GM18517 (cell line): ENCODE measurements around the gene MYLK3.

Experiments used
- ATAC-seq: cut with Tn5 transposase; IDR thresholded peaks from one replicate; pipeline ENCODE4 v1.9.1; 2021; ENCODE audit warnings: mild to moderate bottlenecking, moderate library complexity; ENCODE audit not compliant: unreplicated experiment

MYLK3 gene

GRCh38 chr16:46759309-46759708, 11.2 kb upstream of the MYLK3 start:
- no peak for ATAC-seq

DNA sequence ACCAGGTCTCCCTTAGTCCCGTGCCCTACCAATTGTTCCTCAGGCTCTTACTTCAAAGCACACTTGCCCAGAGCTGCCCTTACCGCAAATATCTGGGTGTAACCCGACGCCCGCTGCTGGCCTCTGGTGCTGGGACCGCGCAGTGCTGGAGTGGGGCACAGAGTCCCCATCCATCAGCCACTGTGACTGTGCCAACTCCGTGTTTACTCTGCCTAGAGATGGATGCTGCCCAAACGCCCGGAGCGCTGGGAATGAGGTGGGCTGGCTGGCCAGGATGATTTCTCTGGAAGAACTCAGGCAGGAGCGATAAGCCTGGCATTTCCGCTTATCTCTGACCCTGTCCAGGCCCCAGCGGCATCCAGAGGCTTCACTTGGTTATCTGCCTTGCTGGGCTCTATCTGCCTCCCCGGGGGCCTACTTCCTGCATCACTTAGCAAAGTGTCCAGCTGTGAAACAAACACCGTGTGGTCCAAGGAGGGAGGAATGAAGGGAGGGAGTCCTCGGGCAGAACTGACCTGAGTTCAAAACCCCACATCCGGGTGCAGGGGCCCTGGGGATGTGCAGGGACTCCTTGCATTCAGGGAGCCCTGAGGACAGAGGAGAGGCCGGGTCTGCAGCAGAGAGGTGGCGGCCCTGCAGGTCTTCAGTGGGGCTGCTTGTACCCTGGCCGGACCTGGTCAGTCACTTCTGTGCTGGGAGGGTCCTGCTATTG, 9.4 kb upstream of the MYLK3 start:
- no peak for ATAC-seq

GRCh38 chr16:46756772-46757171, 8.6 kb upstream of the MYLK3 start:
- no peak for ATAC-seq

DNA sequence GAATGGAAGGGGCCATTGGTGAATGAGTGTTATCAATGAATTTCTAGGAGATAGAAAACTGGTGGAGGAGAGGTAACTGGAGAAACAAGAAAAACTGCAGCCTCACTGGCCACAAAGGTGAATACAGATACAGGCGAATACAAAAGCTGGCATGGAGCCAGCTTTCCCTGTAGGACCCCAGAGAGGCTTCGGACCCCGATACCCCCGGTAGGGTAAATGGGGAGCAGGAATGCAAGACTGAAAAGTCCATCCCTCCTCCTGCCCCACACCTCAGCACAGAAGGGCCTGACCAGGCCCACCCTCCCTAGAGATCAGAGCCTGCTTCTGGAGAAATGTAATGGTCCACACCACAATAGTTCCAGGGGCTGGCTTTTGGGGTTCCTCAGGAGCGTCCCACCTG, 4.9 kb upstream of the MYLK3 start:
- ATAC-seq, result no peak

GRCh38 chr16:46751381-46751780, 3.2 kb upstream of the MYLK3 start:
- no peak for ATAC-seq

DNA sequence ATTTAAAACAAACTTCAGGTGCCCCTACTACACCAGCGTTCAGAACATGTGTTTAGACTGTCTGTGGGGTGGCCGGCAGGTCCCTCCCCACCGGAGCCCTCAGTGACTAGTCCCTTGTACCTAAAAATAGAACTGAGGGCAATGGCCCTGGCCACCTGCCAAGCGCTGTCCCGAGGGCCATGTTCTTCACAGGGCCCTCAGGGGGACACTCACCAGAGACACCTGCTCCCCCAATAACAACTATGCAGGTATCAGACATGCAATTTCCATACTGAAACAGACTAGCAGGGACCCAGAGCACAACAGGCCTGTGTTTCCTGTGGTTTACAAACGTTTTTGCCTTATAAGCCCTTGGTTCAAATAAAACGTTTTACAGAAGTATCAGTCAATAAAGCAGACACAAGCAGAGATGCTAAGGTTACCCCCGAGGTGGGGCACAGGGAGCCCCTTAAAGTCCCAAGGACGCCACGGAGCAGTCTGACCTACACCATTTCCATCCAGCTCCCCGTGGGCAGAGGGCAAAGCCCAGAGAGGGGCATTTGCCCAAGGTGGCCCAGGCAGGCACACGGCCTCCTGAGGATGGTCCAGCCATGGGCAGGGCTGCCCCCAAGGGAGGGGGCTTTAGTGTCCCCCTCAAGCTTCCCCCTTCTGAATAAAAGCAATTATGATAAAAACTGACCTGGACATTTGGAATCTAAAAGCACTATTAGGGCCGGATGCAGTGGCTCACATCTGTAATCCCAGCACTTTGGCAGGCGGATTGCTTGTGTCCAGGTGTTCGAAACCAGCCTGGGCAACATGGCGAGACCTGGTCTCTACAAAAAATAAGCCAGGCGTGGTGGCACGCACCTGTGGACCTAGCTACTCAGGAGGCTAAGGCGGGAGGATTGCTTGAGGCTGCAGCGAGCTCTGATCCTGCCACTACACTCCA, 896 bp upstream of the MYLK3 start:
- ATAC-seq, result no peak

- ATAC-seq, result no peak
These were observed 1.0 kb downstream of the MYLK3 start for GRCh38 chr16:46746821-46747776.

DNA sequence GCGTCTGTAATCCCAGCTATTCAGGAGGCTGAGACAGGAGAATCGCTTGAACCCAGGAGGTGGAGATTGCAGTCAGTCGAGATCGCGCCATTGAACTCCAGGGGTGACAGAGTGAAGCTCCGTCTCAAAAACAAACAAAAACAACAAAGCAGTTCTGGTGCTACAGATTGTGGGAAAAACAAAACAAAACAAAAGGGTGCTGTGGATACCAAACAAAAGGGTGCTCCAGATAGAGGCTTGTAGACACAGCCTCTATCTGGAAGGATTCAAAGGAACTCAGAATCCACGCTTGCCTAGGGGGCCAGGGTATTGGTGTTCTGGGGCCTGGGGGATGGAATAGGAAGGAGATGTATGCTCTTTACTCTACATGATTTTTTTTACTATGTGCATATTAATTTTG, 2.5 kb downstream of the MYLK3 start:
- no peak for ATAC-seq

DNA sequence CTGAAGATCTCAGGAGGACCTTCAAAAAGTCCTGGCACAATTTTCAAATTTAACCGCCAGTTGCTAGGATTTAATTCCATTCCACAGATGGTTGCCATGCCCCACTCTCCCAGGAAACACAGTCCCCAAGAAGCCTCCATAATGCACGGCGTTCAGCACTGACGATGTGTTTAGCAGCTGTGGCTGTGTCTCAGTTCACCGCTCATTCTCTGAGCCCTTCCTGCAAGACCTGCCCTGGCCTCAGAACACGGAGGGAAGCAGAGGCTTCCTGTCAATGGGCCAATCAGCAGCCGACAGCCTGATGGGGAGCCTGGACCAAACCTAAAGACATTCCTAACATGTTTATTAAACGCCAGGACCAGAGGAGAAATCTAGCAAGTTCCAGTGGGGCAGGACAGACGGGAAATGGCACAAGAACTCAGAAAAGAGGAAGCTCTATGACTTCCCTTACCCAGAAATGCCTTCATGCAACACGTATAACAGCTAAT, 4.9 kb downstream of the MYLK3 start:
- no peak for ATAC-seq

- ATAC-seq, result no peak
These were observed 8.2 kb downstream of the MYLK3 start for GRCh38 chr16:46739934-46740333.

- no peak for ATAC-seq
These were observed 10.4 kb downstream of the MYLK3 start for GRCh38 chr16:46737621-46738214.

GRCh38 chr16:46736695-46737094, 11.4 kb downstream of the MYLK3 start:
- ATAC-seq, result no peak

DNA sequence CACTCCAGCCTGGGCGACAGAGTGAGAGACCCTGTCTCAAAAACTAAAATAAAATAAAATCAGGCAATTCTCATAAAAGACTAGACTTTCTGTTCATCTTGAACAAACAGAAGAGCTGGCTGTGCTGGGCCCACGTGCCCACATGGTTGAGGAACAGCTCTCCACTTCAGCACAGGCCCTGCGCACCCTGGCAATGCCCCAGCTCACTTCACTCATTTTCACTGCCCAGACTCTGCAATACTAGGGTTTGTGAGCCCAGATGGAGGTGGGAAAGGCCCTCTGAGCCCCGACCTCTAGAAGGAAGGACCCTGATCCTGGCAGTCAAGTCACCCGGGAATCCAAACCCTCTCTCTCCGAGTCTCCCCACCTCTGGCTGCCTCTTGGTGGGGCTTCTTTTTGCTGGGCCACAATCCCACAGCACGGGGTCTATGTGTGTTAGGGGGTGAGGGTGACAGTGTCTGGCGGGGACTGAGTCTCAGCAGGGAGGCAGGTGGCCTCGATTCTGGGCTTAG, 14.8 kb downstream of the MYLK3 start:
- ATAC-seq, result no peak

GRCh38 chr16:46732561-46732960, 15.6 kb downstream of the MYLK3 start:
- ATAC-seq, result no peak

- ATAC-seq, result no peak
These were observed 16.2 kb downstream of the MYLK3 start for GRCh38 chr16:46731691-46732555.

DNA sequence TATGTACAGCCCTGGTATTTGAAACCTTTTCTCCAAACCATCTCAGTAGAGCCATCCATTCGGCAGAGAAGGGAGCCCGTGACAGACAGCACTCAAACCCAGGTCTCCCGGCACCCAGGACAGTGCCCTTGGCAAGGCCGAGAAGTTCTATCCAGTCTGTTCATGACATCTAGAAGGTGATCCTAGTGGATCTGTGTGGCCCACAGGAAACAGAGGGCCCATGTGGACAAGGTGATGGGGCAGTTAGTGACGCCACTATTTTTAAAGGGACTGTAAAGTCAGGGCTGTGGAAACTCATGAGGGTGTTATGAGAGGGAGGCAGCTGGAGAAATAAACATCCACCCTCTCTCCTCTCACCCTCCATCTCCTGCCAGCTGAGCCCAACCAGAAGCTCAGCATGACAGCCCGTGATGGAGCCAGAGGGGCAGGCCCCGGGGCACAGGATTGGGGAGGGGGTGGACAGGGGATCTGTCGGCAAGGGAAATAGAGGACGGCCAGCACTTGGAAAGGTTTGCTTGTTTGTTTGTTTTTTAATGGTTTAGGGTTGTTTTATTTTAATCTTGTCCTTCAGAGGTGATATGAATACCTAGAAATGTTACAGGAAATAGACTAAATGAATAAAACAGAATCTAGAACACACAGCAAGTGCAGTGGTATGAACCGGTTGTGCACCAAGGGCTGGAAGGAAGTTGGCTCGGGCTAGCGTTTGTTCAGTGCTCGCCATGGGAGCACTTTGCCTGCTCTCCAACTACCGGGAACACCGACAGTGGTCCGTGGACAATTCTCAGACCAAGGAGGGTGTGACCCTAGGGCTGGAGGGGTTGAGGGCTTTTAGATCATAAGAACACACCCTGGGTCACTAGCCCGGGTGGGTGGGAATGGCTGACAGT, 17.1 kb downstream of the MYLK3 start:
- no peak for ATAC-seq

GRCh38 chr16:46730126-46730525, 18.0 kb downstream of the MYLK3 start:
- no peak for ATAC-seq

DNA sequence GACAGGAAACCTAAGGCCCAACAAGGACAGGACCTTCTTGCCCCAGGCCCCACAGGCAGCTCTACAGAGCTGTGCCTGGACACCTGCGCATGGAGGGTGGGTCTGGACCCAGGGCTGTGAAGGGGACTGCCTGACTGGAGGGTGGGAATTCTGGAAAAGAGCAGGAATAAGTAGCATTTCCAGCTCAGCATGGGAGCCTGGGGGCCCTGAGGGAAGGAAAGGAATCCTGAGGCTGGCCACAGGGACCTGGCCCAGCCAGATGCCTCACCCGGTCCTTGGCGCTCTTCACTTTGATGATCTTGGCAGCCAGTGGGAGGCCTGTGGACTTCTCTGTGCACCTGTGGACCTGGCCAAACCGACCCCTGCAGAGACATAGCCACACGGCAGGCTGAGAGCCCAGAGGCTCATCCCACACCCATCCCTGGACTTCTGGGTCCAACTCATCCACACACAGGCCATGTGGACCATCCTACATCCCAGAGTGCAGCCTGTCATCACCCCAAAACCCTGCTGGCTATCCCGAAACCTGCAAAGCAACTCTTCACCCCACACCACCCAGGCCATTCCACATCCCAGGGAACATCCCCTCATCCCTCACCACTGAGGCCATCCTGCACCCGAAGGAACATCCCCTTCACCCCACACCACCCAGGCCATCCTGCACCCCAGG, 18.7 kb downstream of the MYLK3 start:
- ATAC-seq, result no peak
